ENCODE data around the gene CTDSP2.
"Not testable (repeated sequence)": the region's sequence is repeated elsewhere in the genome, so short reads cannot be mapped to it uniquely, and the experiment has no call there.

Gene CTDSP2

GRCh38 chr12:57852200-57852599, 5.7 kb upstream of the CTDSP2 start:
- H3K4me3 ChIP-seq (ENCODE audit: low read length) = no peak overlapping the region
- H3K9me3 ChIP-seq (ENCODE audit: control insufficient read depth, insufficient read depth, low read length) = no peaks in the 10 kb centered on the region
- TF ChIP-seq CTCF (IDR thresholded peaks at IDR 0.05; ENCODE audit: low read depth, low read length, poor library complexity, severe bottlenecking) (no peak), EZH2phosphoT487 (IDR thresholded peaks at IDR 0.05; ENCODE audit: borderline replicate concordance, low read length) (no peak)
- no peak overlapping the region for H3K4me2 ChIP-seq (ENCODE audit: low read length)
- no peaks in the 10 kb centered on the region for H3K79me2 ChIP-seq (ENCODE audit: control insufficient read depth, low read length)
- H3K9me2 ChIP-seq (replicated peaks; ENCODE audit: control insufficient read depth, low read length) = no peaks in the 10 kb centered on the region
- no peaks in the 10 kb centered on the region for H3K36me3 ChIP-seq (ENCODE audit: control insufficient read depth, low read length)
- H3K27ac ChIP-seq (ENCODE audit: low read depth, low read length) = no peak overlapping the region
- peaks cover 39% of the 10 kb centered on the region for H3K27me3 ChIP-seq (ENCODE audit: control insufficient read depth, low read length)
- no peaks in the 10 kb centered on the region for H3F3A ChIP-seq (ENCODE audit: control insufficient read depth, insufficient read depth)
- H4K20me1 ChIP-seq (ENCODE audit: control insufficient read depth, insufficient read depth, low read depth, low read length) = no peaks in the 10 kb centered on the region
- peaks cover 11% of the 10 kb centered on the region for H3K4me1 ChIP-seq (ENCODE audit: control insufficient read depth, low read length)

GRCh38 chr12:57851552-57851951, 5.0 kb upstream of the CTDSP2 start:
- Histone ChIP-seq H3K79me2 (ENCODE audit: control insufficient read depth, low read length) (no peaks in the 10 kb centered on the region), H3K36me3 (ENCODE audit: control insufficient read depth, low read length) (no peaks in the 10 kb centered on the region), H3K27ac (ENCODE audit: low read depth, low read length) (no peak overlapping the region), H3K4me1 (ENCODE audit: control insufficient read depth, low read length) (peaks cover 13% of the 10 kb centered on the region), H3K9me3 (ENCODE audit: control insufficient read depth, insufficient read depth, low read length) (no peaks in the 10 kb centered on the region), H3K4me2 (ENCODE audit: low read length) (no peak overlapping the region), H3K4me3 (ENCODE audit: low read length) (no peak overlapping the region), H4K20me1 (ENCODE audit: control insufficient read depth, insufficient read depth, low read depth, low read length) (no peaks in the 10 kb centered on the region), H3K9me2 (replicated peaks; ENCODE audit: control insufficient read depth, low read length) (no peaks in the 10 kb centered on the region), H3F3A (ENCODE audit: control insufficient read depth, insufficient read depth) (no peaks in the 10 kb centered on the region), H3K27me3 (ENCODE audit: control insufficient read depth, low read length) (peaks cover 39% of the 10 kb centered on the region)
- TF ChIP-seq CTCF (IDR thresholded peaks at IDR 0.05; ENCODE audit: low read depth, low read length, poor library complexity, severe bottlenecking) (no peak), EZH2phosphoT487 (IDR thresholded peaks at IDR 0.05; ENCODE audit: borderline replicate concordance, low read length) (no peak)

GRCh38 chr12:57850854-57851430, 4.4 kb upstream of the CTDSP2 start:
- Histone ChIP-seq H3K27me3 (ENCODE audit: control insufficient read depth, low read length) (peaks cover 39% of the 10 kb centered on the region), H3K4me2 (ENCODE audit: low read length) (no peak overlapping the region), H3K9me2 (replicated peaks; ENCODE audit: control insufficient read depth, low read length) (no peaks in the 10 kb centered on the region), H3K9me3 (ENCODE audit: control insufficient read depth, insufficient read depth, low read length) (no peaks in the 10 kb centered on the region), H3K4me1 (ENCODE audit: control insufficient read depth, low read length) (peaks cover 13% of the 10 kb centered on the region), H3F3A (ENCODE audit: control insufficient read depth, insufficient read depth) (no peaks in the 10 kb centered on the region), H4K20me1 (ENCODE audit: control insufficient read depth, insufficient read depth, low read depth, low read length) (no peaks in the 10 kb centered on the region), H3K4me3 (ENCODE audit: low read length) (no peak overlapping the region), H3K36me3 (ENCODE audit: control insufficient read depth, low read length) (peaks cover 3% of the 10 kb centered on the region; the same call in 1 of the 2 replicates), H3K79me2 (ENCODE audit: control insufficient read depth, low read length) (peaks cover 3% of the 10 kb centered on the region), H3K27ac (ENCODE audit: low read depth, low read length) (no peak overlapping the region)
- TF ChIP-seq CTCF (IDR thresholded peaks at IDR 0.05; ENCODE audit: low read depth, low read length, poor library complexity, severe bottlenecking) (no peak), EZH2phosphoT487 (IDR thresholded peaks at IDR 0.05; ENCODE audit: borderline replicate concordance, low read length) (no peak)

GRCh38 chr12:57849447-57849846, 2.9 kb upstream of the CTDSP2 start:
- H3F3A ChIP-seq (ENCODE audit: control insufficient read depth, insufficient read depth); H3K27ac ChIP-seq (ENCODE audit: low read depth, low read length): not testable (repeated sequence)
- H3K4me1 ChIP-seq (ENCODE audit: control insufficient read depth, low read length) = peaks cover 23% of the 10 kb centered on the region

More at GRCh38 chr12:57849447-57849846, 2.9 kb upstream of the CTDSP2 start:
- H3K4me3 ChIP-seq (ENCODE audit: low read length); H3K9me2 ChIP-seq (replicated peaks; ENCODE audit: control insufficient read depth, low read length); H3K4me2 ChIP-seq (ENCODE audit: low read length); H3K36me3 ChIP-seq (ENCODE audit: control insufficient read depth, low read length); H4K20me1 ChIP-seq (ENCODE audit: control insufficient read depth, insufficient read depth, low read depth, low read length); H3K9me3 ChIP-seq (ENCODE audit: control insufficient read depth, insufficient read depth, low read length): not testable (repeated sequence)
- Histone ChIP-seq H3K27me3 (ENCODE audit: control insufficient read depth, low read length) (peaks cover 39% of the 10 kb centered on the region), H3K79me2 (ENCODE audit: control insufficient read depth, low read length) (peaks cover 18% of the 10 kb centered on the region)
